GM12878 (cell line): ENCODE results near the gene DPYSL4. TPM values are rescaled to one million over a fixed set of nuclear protein-coding genes. Genes with fewer than 3 reads are reported as not detected.
"Not testable (repeated sequence)": the region's sequence is repeated elsewhere in the genome, so short reads cannot be mapped to it uniquely, and the experiment has no call there.

Experiments
- ATAC-seq: fragments of 200-7000 bp; cut with Tn5 transposase; 3 replicates; pipeline ENCODE4 v1.9.1; 2020; ENCODE audit warnings: mild to moderate bottlenecking, moderate library complexity
- BruUV-seq: library from RNA; stranded (reverse); fragments of 400-500 nt; replicated peaks from 2 replicates; lab custom pipeline; 2021; lab: Mats Ljungman, UMichigan
- CTCF ChIA-PET: fragments of 300-600 bp; sonication (Branson Sonifier 250); formaldehyde crosslinking; extraction: SDS; loops from one replicate; lab custom pipeline; 2021; ENCODE audit warnings: inconsistent platforms; lab: Yijun Ruan, JAX
- POLR2A ChIA-PET: fragments of 350-600 bp; formaldehyde crosslinking; extraction: SDS; loops from one replicate; lab custom pipeline; 2021; ENCODE audit warnings: inconsistent platforms; lab: Charles Lee
- RAD21 ChIA-PET: fragments of 300-600 bp; sonication (Branson Sonifier 250); formaldehyde crosslinking; loops from one replicate; lab custom pipeline; 2023; ENCODE audit warnings: antibody characterized with exemption; ENCODE audit not compliant: unreplicated experiment; lab: Charles Lee
- SMC1A ChIA-PET: fragments of 300-600 bp; sonication (Branson Sonifier 250); formaldehyde crosslinking; loops from one replicate; lab custom pipeline; 2023; ENCODE audit not compliant: unreplicated experiment, uncharacterized antibody; lab: Charles Lee
- DNase-seq: peaks from one replicate; pipeline ENCODE4 v3.0.0-alpha.2; 2011; ENCODE audit warnings: low read depth, low spot score
- FAIRE-seq: peaks from 3 replicates; lab custom pipeline; 2011; peaks lifted over from hg19 to GRCh38; lab: Jason Lieb, UNC
- H2AFZ ChIP-seq: 2 replicates; pipeline ENCODE4 v1.6.0; 2011; ENCODE audit warnings: low read depth, low read length, control low read depth; ENCODE audit not compliant: control insufficient read depth
- H3K27ac ChIP-seq: 2 replicates; pipeline ENCODE4 v1.5.1; 2011; ENCODE audit warnings: control low read depth; ENCODE audit not compliant: control insufficient read depth, insufficient read depth
- H3K27me3 ChIP-seq, 2 experiments: replicated peaks in 1 of 2; 2 replicates each; pipeline versions ENCODE4 v1.6.0 to v1.6.1; 2011; ENCODE audit warnings: low read length in 1 of 2; ENCODE audit not compliant: control insufficient read depth in 2 of 2, insufficient read depth in 2 of 2
- H3K36me3 ChIP-seq, 2 experiments: 2 replicates each; pipeline ENCODE4 v1.5.1; 2011; ENCODE audit warnings: low read length in 1 of 2; ENCODE audit not compliant: control insufficient read depth in 2 of 2, insufficient read depth in 2 of 2
- H3K4me1 ChIP-seq: 2 replicates; pipeline ENCODE4 v1.6.1; 2011; ENCODE audit warnings: mild to moderate bottlenecking, low read length, moderate library complexity, mixed read lengths; ENCODE audit not compliant: control insufficient read depth, insufficient read depth
- H3K4me2 ChIP-seq: 2 replicates; pipeline ENCODE4 v1.6.0; 2011; ENCODE audit warnings: control low read depth; ENCODE audit not compliant: control insufficient read depth, insufficient read depth
- H3K4me3 ChIP-seq: fragments of 200-600 bp; sonication (generic); 2 replicates; pipeline ENCODE4 v1.5.1; 2016
- H3K79me2 ChIP-seq: 2 replicates; pipeline ENCODE4 v1.6.0; 2011; ENCODE audit warnings: low read length; ENCODE audit not compliant: control insufficient read depth, insufficient read depth
- H3K9ac ChIP-seq: 2 replicates; pipeline ENCODE4 v1.8.0; 2011; ENCODE audit warnings: low read length, control low read depth, mixed read lengths; ENCODE audit not compliant: control insufficient read depth, insufficient read depth
- H3K9me3 ChIP-seq: replicated peaks from 3 replicates; pipeline ENCODE4 v1.5.1; 2011; ENCODE audit warnings: mild to moderate bottlenecking, low read length; ENCODE audit not compliant: control insufficient read depth, insufficient read depth
- H4K20me1 ChIP-seq: 2 replicates; pipeline ENCODE4 v1.6.0; 2011; ENCODE audit not compliant: control insufficient read depth, insufficient read depth
- CBX5 ChIP-seq: sonication (generic); IDR thresholded peaks from 2 replicates; pipeline ENCODE4 v1.6.1; 2016; ENCODE audit warnings: low read depth, moderate library complexity, mild to moderate bottlenecking, inconsistent platforms
- FOXK2 ChIP-seq: fragments of 450-650 bp; IDR thresholded peaks from 2 replicates; pipeline ENCODE4 v1.6.1; 2017; ENCODE audit warnings: mild to moderate bottlenecking, moderate library complexity
- MYB ChIP-seq: fragments of 150-350 bp; IDR thresholded peaks from 2 replicates; pipeline ENCODE4 v1.6.1; 2014; ENCODE audit warnings: mild to moderate bottlenecking, low read depth, low read length, borderline replicate concordance
- RUNX3 ChIP-seq: IDR thresholded peaks from 2 replicates; pipeline ENCODE4 v1.6.1; 2012; ENCODE audit warnings: low read length, inconsistent platforms
- WGBS: methylation state at CpG from one replicate; pipeline ENCODE4 v1.1.6; 2016; ENCODE audit warnings: low lambda C conversion rate; ENCODE audit not compliant: insufficient replicate concordance, insufficient coverage; ENCODE audit errors: missing lambda C conversion rate; 5-methylcytosine and 5-hydroxymethylcytosine counted together
- in situ Hi-C: fragments of 300-500 bp; cut with MboI; formaldehyde crosslinking; loops from 9 replicates; pipeline ENCODE4 v1.14.3; 2018; ENCODE audit warnings: mixed read lengths
- intact Hi-C: fragments of 100-400 bp; cut with micrococcal nuclease; formaldehyde crosslinking; loops from one replicate; pipeline ENCODE4 v1.14.2; 2022; ENCODE audit not compliant: unreplicated experiment
- polyA plus RNA-seq, 11 experiments: library from polyadenylated mRNA; depleted of rRNA in 4 of 11; unstranded in 6 of 11; stranded (reverse) in 5 of 11; fragments of >200 nt; fragmentation: Nextera tagmentation in 4 of 11; fragmentation: Illumina TruSeq in 1 of 11; extraction: Ambion mirVana in 4 of 11; extraction: Trizol in 1 of 11; gene quantifications; 1 replicate in 1 of 11; 2 replicates in 10 of 11; pipeline versions ENCODE4 v1.2.1 to v1.2.3, GENCODE V29; 2011 to 2016; ENCODE audit warnings: inconsistent platforms in 2 of 11, missing spikeins in 2 of 11, low read depth in 1 of 11
- total RNA-seq, 4 experiments: library from RNA; depleted of rRNA in 3 of 4; stranded (reverse); fragments of >200 nt in 3 of 4; fragmentation: Illumina TruSeq in 1 of 4; extraction: Trizol in 1 of 4; gene quantifications; 2 replicates each; pipeline versions ENCODE4 v1.2.1 to v1.2.3, GENCODE V29; 2013 to 2021
- TF ChIP-seq, protein P1 (sequence below): fragments of 450-650 bp; IDR thresholded peaks from 2 replicates; pipeline ENCODE4 v1.6.1; 2016; ENCODE audit warnings: mild to moderate bottlenecking
- TF ChIP-seq, protein P2 (sequence below): IDR thresholded peaks from 2 replicates; pipeline ENCODE4 v1.6.1; 2012; ENCODE audit warnings: improper control_type of control experiment, low read depth, low read length; ENCODE audit not compliant: insufficient replicate concordance

The DPYSL4 gene
- total and polyA plus RNA-seq, 10 of the 15 experiments (the other 5 are each of a cell fraction or from before 2014, with no cell fraction given) = 0.10 to 0.21 TPM; not detected in 8

DNA sequence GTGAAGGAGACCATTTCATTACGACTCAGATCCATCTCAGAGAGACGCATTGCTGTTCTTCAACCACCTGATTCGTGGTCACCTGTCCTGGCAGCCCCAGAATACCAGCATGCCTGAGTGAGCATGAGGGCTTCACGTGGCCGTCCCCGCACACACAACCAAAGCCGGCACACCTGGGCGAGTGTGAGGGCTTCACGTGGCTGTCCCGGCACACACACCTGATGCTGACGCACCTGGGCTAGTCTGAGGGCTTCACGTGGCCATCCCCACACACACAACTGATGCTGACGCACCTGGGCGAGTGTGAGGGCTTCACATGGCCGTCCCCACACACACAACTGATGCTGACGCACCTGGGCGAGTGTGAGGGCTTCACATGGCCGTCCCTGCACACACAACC is 34.2 kb downstream of the DPYSL4 start:
- H3K4me3 ChIP-seq, H3K9me3 ChIP-seq, H3K79me2 ChIP-seq, FAIRE-seq, H4K20me1 ChIP-seq, H3K27ac ChIP-seq, H3K36me3 ChIP-seq, H3K27me3 ChIP-seq, DNase-seq, SMC1A ChIA-PET, H2AFZ ChIP-seq, intact Hi-C loops, H3K4me2 ChIP-seq, RAD21 ChIA-PET, POLR2A ChIA-PET, H3K4me1 ChIP-seq, ATAC-seq, BruUV-seq, H3K9ac ChIP-seq: not testable (repeated sequence)
- CTCF ChIA-PET = interaction anchor here (1.2 kb wide), 1 partner anchor 233 kb away, joined by 3 read pairs; no protein-coding TSS in a partner anchor
- in situ Hi-C loops = loop anchor here (5.0 to 10.0 kb wide), 3 partner anchors 126 to 414 kb away; no protein-coding TSS in a partner anchor
- whole genome bisulfite sequencing = 25% methylated on average over 18 of the region's 18 CpGs

DNA sequence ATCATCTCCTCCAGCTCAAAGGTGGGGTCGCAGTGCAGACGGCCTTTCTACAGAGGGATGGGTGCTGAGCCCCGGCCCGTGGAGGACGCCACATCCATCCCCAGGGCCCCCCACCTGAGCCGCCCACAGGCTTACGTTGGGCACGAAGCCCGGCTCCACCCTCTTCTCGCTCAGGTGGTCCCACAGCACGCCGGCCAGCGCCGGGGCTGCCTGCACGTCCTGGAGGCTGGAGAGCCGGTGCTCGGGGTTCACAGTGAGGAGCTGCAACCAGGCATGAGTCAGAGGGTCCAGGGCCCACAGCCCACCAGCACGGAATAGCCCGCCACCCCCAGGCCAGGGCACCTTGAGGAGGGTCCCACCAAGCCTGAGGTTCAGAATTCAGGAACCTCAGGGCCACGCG is 36.0 kb downstream of the DPYSL4 start:
- Histone ChIP-seq H3K9me3 (no peaks in the 10 kb centered on the region; the same call in 2 of the 3 replicates), H3K4me1 (no peaks in the 10 kb centered on the region), H3K27ac (no peak overlapping the region), H3K36me3 (no peaks in the 10 kb centered on the region), H2AFZ (no peak overlapping the region), H4K20me1 (no peaks in the 10 kb centered on the region), H3K27me3 (no peaks in the 10 kb centered on the region), H3K4me3 (no peak overlapping the region), H3K79me2 (no peaks in the 10 kb centered on the region), H3K4me2 (no peak overlapping the region), H3K9ac (no peak overlapping the region)
- ChIA-PET RAD21 (no interaction called here), CTCF (no interaction called here), SMC1A (no interaction called here), POLR2A (no interaction called here)
- TF ChIP-seq, protein P1, sequence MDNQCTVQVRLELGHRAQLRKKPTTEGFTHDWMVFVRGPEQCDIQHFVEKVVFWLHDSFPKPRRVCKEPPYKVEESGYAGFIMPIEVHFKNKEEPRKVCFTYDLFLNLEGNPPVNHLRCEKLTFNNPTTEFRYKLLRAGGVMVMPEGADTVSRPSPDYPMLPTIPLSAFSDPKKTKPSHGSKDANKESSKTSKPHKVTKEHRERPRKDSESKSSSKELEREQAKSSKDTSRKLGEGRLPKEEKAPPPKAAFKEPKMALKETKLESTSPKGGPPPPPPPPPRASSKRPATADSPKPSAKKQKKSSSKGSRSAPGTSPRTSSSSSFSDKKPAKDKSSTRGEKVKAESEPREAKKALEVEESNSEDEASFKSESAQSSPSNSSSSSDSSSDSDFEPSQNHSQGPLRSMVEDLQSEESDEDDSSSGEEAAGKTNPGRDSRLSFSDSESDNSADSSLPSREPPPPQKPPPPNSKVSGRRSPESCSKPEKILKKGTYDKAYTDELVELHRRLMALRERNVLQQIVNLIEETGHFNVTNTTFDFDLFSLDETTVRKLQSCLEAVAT = no peak
- no peak for TF ChIP-seq RUNX3
- TF ChIP-seq FOXK2 = no peak
- no peak for TF ChIP-seq MYB
- TF ChIP-seq, protein P2, sequence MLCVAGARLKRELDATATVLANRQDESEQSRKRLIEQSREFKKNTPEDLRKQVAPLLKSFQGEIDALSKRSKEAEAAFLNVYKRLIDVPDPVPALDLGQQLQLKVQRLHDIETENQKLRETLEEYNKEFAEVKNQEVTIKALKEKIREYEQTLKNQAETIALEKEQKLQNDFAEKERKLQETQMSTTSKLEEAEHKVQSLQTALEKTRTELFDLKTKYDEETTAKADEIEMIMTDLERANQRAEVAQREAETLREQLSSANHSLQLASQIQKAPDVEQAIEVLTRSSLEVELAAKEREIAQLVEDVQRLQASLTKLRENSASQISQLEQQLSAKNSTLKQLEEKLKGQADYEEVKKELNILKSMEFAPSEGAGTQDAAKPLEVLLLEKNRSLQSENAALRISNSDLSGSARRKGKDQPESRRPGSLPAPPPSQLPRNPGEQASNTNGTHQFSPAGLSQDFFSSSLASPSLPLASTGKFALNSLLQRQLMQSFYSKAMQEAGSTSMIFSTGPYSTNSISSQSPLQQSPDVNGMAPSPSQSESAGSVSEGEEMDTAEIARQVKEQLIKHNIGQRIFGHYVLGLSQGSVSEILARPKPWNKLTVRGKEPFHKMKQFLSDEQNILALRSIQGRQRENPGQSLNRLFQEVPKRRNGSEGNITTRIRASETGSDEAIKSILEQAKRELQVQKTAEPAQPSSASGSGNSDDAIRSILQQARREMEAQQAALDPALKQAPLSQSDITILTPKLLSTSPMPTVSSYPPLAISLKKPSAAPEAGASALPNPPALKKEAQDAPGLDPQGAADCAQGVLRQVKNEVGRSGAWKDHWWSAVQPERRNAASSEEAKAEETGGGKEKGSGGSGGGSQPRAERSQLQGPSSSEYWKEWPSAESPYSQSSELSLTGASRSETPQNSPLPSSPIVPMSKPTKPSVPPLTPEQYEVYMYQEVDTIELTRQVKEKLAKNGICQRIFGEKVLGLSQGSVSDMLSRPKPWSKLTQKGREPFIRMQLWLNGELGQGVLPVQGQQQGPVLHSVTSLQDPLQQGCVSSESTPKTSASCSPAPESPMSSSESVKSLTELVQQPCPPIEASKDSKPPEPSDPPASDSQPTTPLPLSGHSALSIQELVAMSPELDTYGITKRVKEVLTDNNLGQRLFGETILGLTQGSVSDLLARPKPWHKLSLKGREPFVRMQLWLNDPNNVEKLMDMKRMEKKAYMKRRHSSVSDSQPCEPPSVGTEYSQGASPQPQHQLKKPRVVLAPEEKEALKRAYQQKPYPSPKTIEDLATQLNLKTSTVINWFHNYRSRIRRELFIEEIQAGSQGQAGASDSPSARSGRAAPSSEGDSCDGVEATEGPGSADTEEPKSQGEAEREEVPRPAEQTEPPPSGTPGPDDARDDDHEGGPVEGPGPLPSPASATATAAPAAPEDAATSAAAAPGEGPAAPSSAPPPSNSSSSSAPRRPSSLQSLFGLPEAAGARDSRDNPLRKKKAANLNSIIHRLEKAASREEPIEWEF = no peak
- TF ChIP-seq CBX5 = no peak
- in situ Hi-C loops (loop anchor here (5.0 to 10.0 kb wide), 3 partner anchors 125 to 412 kb away; no protein-coding TSS in a partner anchor), intact Hi-C loops (loop anchor here (1.0 kb wide), 4 partner anchors 130 to 415 kb away; no protein-coding TSS in a partner anchor)
- 55% methylated on average over 20 of the region's 21 CpGs for WGBS
- FAIRE-seq = no peak
- DNase-seq = no peak
- no peak for ATAC-seq
- BruUV-seq = no TSS peak
